ENCODE measurements around the gene CFAP73. TPM values are rescaled to one million over a fixed set of nuclear protein-coding genes. Genes with fewer than 3 reads are reported as not detected.

The CFAP73 gene
- total RNA-seq, 1 donor from 2014 or later: not detected

DNA sequence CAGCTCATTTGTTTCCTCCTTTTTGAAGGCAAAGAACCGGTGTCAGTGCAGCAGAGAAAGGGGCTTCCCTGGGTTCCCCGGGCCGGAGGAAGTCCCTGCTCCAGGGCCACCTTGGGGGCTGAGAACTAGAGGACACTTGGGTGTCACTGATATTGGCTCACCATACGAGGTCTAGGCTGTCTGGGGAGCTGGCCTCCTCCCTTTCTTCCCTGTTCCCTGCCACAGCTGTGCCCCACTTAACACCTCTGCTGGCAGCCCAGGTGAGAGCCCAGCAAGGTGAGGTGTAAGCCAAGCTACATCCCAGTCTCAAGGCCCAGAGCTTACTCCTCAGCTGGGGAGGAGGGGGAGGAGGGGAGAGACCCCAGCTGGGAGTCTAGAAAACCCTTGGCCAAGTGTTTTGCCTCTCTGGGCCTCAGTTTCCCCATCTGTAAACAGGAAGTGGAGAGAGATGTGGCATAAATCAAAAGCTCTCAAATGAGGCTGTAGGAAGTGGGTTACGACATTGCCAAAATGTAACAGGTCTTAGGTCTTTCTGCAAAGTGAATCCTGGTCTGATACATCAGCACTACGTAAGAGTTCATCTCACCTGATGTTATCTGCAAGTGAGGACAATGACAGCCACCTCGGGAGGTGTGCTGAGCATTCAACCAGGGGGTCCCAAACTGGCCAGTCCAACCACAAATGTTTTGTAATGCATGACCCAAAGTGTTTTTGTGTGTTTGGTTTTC is 39.5 kb upstream of the CFAP73 start:
- Mint-ChIP-seq H3K4me3 (ENCODE audit: unreplicated experiment) (no peak overlapping the region), H3K27ac (ENCODE audit: unreplicated experiment) (no peak overlapping the region), H3K4me1 (ENCODE audit: low read depth) (no peaks in the 10 kb centered on the region), H3K36me3 (ENCODE audit: low read depth) (no peaks in the 10 kb centered on the region), H3K27me3 (ENCODE audit: low read depth) (peaks cover 47% of the 10 kb centered on the region), H3K9me3 (ENCODE audit: low read depth) (no peaks in the 10 kb centered on the region)
- TF ChIP-seq, protein P1, sequence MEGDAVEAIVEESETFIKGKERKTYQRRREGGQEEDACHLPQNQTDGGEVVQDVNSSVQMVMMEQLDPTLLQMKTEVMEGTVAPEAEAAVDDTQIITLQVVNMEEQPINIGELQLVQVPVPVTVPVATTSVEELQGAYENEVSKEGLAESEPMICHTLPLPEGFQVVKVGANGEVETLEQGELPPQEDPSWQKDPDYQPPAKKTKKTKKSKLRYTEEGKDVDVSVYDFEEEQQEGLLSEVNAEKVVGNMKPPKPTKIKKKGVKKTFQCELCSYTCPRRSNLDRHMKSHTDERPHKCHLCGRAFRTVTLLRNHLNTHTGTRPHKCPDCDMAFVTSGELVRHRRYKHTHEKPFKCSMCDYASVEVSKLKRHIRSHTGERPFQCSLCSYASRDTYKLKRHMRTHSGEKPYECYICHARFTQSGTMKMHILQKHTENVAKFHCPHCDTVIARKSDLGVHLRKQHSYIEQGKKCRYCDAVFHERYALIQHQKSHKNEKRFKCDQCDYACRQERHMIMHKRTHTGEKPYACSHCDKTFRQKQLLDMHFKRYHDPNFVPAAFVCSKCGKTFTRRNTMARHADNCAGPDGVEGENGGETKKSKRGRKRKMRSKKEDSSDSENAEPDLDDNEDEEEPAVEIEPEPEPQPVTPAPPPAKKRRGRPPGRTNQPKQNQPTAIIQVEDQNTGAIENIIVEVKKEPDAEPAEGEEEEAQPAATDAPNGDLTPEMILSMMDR (IDR thresholded peaks at IDR 0.05): no peak
- no peak for DNase-seq (ENCODE audit: low spot score)

DNA sequence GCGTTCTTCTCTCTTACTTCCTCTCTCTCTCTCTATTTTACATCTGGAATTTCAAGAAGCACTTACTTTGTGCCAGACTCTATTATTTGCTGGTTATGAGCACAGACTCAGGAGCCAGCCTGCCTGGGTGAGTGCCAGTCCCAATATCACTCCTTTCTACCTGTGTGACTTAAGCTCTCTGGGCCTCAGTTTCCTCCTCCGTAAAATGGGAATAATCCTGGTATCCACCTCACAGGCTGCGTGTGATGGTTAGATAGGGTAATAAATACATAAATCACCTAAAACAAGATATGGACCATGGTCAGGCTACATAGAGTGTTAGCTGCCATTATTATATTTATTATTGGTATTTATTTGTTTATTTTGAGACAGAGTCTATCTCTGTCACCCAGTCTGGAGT is 38.3 kb upstream of the CFAP73 start:
- no peak overlapping the region for H3K4me3 Mint-ChIP-seq (ENCODE audit: unreplicated experiment)
- DNase-seq (ENCODE audit: low spot score): no peak
- H3K36me3 Mint-ChIP-seq (ENCODE audit: low read depth): no peaks in the 10 kb centered on the region
- no peaks in the 10 kb centered on the region for H3K4me1 Mint-ChIP-seq (ENCODE audit: low read depth)
- no peaks in the 10 kb centered on the region for H3K9me3 Mint-ChIP-seq (ENCODE audit: low read depth)
- H3K27me3 Mint-ChIP-seq (ENCODE audit: low read depth): peaks cover 42% of the 10 kb centered on the region
- TF ChIP-seq, protein P1 (IDR thresholded peaks at IDR 0.05): no peak
- H3K27ac Mint-ChIP-seq (ENCODE audit: unreplicated experiment): no peak overlapping the region

DNA sequence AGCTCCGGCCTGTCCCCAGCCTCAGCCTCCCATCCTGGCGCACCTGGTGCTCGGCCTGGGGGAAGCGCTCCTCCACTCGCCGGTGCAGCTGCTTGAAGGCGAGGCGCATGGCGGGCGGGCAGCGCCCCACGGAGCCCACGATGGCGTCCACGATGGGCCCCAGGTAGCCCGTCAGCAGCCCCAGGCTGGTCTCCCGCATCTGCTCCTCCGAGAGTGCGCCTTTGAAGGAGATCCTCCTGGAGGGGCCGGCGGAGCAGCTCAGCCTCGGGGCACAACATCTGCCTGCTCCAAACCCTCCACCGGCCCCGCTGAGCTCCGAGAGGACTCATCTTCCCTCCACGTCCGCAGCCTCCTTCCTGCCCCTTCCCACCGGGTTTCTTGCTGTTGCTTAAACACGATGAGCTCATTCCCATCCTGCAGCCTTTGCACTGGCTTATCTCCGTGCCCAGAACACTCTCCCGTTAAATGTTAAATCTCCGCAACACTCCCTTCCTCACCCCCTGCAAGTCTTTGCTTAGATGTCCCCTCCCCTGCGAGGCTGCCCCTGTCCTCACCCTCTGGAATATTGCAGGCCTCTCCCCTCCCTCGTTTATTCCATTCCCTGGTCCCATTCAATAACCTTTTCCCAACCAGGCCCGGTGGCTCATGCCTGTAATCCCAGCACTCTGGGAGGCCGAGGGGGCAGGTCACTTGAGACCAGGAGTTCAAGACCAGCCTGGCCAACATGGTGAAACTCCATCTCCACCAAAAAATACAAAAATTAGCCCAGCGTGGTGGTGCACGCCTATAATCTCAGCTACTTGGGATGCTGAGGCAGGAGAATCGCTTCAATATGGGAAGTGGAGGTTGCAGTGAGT is 37.3 kb upstream of the CFAP73 start:
- Mint-ChIP-seq H3K9me3 (ENCODE audit: low read depth) (no peaks in the 10 kb centered on the region), H3K36me3 (ENCODE audit: low read depth) (no peaks in the 10 kb centered on the region), H3K27me3 (ENCODE audit: low read depth) (peaks cover 33% of the 10 kb centered on the region), H3K27ac (ENCODE audit: unreplicated experiment) (no peak overlapping the region), H3K4me1 (ENCODE audit: low read depth) (no peaks in the 10 kb centered on the region), H3K4me3 (ENCODE audit: unreplicated experiment) (no peak overlapping the region)
- TF ChIP-seq, protein P1 (IDR thresholded peaks at IDR 0.05): no peak
- DNase-seq (ENCODE audit: low spot score): no peak

- Mint-ChIP-seq H3K9me3 (ENCODE audit: low read depth) (no peaks in the 10 kb centered on the region), H3K27ac (ENCODE audit: unreplicated experiment) (no peak overlapping the region), H3K4me3 (ENCODE audit: unreplicated experiment) (no peak overlapping the region), H3K36me3 (ENCODE audit: low read depth) (no peaks in the 10 kb centered on the region), H3K27me3 (ENCODE audit: low read depth) (peaks cover 33% of the 10 kb centered on the region), H3K4me1 (ENCODE audit: low read depth) (no peaks in the 10 kb centered on the region)
- DNase-seq (ENCODE audit: low spot score): no peak
- TF ChIP-seq, protein P1 (IDR thresholded peaks at IDR 0.05): no peak
Measured at GRCh38 chr12:113113397-113113796, 36.1 kb upstream of the CFAP73 start.

- H3K9me3 Mint-ChIP-seq (ENCODE audit: low read depth): no peaks in the 10 kb centered on the region
- no peak for DNase-seq (ENCODE audit: low spot score)
- H3K4me3 Mint-ChIP-seq (ENCODE audit: unreplicated experiment): no peak overlapping the region
- no peak overlapping the region for H3K27ac Mint-ChIP-seq (ENCODE audit: unreplicated experiment)
- no peaks in the 10 kb centered on the region for H3K36me3 Mint-ChIP-seq (ENCODE audit: low read depth)
- H3K4me1 Mint-ChIP-seq (ENCODE audit: low read depth): no peaks in the 10 kb centered on the region
- peaks cover 27% of the 10 kb centered on the region for H3K27me3 Mint-ChIP-seq (ENCODE audit: low read depth)
- TF ChIP-seq, protein P1 (IDR thresholded peaks at IDR 0.05): no peak
Measured at GRCh38 chr12:113114447-113115178, 34.9 kb upstream of the CFAP73 start.

Measured in chondrocyte (in vitro differentiated cells).